VCaP (cell line): Measurements from ENCODE around the gene DUSP5.

ENCODE experiments used
- H3K27ac ChIP-seq: fragments of 450-650 bp; 2 replicates; pipeline ENCODE4 v1.5.1; 2017
- TF ChIP-seq, protein P1 (sequence below): fragments of 450-650 bp; conservative IDR thresholded peaks from 2 replicates; pipeline ENCODE4 v1.5.1; 2017; ENCODE audit warnings: mild to moderate bottlenecking, moderate library complexity

Gene DUSP5

DNA sequence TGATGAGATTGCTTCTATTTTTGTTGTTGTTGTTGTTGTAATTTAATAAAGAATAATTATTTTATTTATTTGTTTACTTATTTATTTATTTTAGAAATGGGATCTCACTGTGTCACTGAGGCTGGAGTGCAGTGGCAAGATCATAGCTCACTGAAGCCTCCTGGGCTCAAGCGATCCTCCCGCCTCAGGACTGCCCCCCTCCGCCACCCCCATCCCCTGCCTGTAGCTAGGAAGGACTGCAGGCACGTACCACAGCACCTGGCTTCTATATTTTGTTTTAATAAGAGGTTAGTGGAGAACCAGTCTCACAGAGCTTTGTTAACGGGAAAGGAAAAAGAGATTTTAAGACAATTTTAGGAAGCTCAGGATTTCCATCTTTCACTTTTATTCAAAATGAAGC is 50.3 kb downstream of the DUSP5 start:
- TF ChIP-seq, protein P1, sequence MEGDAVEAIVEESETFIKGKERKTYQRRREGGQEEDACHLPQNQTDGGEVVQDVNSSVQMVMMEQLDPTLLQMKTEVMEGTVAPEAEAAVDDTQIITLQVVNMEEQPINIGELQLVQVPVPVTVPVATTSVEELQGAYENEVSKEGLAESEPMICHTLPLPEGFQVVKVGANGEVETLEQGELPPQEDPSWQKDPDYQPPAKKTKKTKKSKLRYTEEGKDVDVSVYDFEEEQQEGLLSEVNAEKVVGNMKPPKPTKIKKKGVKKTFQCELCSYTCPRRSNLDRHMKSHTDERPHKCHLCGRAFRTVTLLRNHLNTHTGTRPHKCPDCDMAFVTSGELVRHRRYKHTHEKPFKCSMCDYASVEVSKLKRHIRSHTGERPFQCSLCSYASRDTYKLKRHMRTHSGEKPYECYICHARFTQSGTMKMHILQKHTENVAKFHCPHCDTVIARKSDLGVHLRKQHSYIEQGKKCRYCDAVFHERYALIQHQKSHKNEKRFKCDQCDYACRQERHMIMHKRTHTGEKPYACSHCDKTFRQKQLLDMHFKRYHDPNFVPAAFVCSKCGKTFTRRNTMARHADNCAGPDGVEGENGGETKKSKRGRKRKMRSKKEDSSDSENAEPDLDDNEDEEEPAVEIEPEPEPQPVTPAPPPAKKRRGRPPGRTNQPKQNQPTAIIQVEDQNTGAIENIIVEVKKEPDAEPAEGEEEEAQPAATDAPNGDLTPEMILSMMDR = no peak
- H3K27ac ChIP-seq = no peak overlapping the region

GRCh38 chr10:110549211-110549610 is 51.5 kb downstream of the DUSP5 start:
- no peak overlapping the region for H3K27ac ChIP-seq
- TF ChIP-seq, protein P1 = no peak

- H3K27ac ChIP-seq = no peak overlapping the region
- TF ChIP-seq, protein P1 = no peak
These were observed 56.2 kb downstream of the DUSP5 start for GRCh38 chr10:110553905-110554304.

GRCh38 chr10:110556296-110556695 is 58.6 kb downstream of the DUSP5 start:
- no peak overlapping the region for H3K27ac ChIP-seq
- TF ChIP-seq, protein P1 = no peak

GRCh38 chr10:110556969-110557601 is 59.4 kb downstream of the DUSP5 start:
- TF ChIP-seq, protein P1 = peak; percentile 43
- no peak overlapping the region for H3K27ac ChIP-seq

GRCh38 chr10:110558041-110558440 is 60.3 kb downstream of the DUSP5 start:
- TF ChIP-seq, protein P1 = no peak
- H3K27ac ChIP-seq = no peak overlapping the region

GRCh38 chr10:110560012-110560411 is 62.3 kb downstream of the DUSP5 start:
- TF ChIP-seq, protein P1 = no peak
- no peak overlapping the region for H3K27ac ChIP-seq
